HEK293T (cell line): ENCODE results near the gene PCDHGA3.
"Not testable (repeated sequence)": the region's sequence is repeated elsewhere in the genome, so short reads cannot be mapped to it uniquely, and the experiment has no call there.

ENCODE experiments used
- CTCF ChIA-PET: fragments of 350-600 bp; formaldehyde crosslinking; extraction: SDS; loops from one replicate; lab custom pipeline; 2021; ENCODE audit warnings: antibody characterized with exemption, inconsistent platforms; lab: Yijun Ruan, JAX
- POLR2A ChIA-PET: fragments of 350-600 bp; formaldehyde crosslinking; extraction: SDS; loops from one replicate; lab custom pipeline; 2020; ENCODE audit warnings: antibody characterized with exemption, inconsistent platforms; lab: Yijun Ruan, JAX
- DNase-seq: peaks from one replicate; pipeline ENCODE4 v3.0.0; 2012; ENCODE audit warnings: mixed read lengths; ENCODE audit errors: extremely low spot score
- ARNT ChIP-seq: fragments of 450-650 bp; IDR thresholded peaks from 2 replicates; pipeline ENCODE4 v1.6.1; 2017; ENCODE audit warnings: mild to moderate bottlenecking
- BHLHE40 ChIP-seq: fragments of 450-650 bp; IDR thresholded peaks from 2 replicates; pipeline ENCODE4 v1.6.1; 2016; ENCODE audit warnings: mild to moderate bottlenecking, moderate library complexity, borderline replicate concordance
- CTBP1 ChIP-seq: fragments of 450-650 bp; IDR thresholded peaks from 2 replicates; pipeline ENCODE4 v1.6.1; 2016; ENCODE audit warnings: borderline replicate concordance
- ELF4 ChIP-seq: fragments of 450-650 bp; IDR thresholded peaks from 2 replicates; pipeline ENCODE4 v1.6.1; 2017; ENCODE audit warnings: antibody characterized with exemption
- FOXA1 ChIP-seq: fragments of 450-650 bp; IDR thresholded peaks from 2 replicates; pipeline ENCODE4 v1.6.1; 2016; ENCODE audit warnings: mild to moderate bottlenecking
- FOXK2 ChIP-seq: fragments of 450-650 bp; IDR thresholded peaks from 2 replicates; pipeline ENCODE4 v1.6.1; 2016; ENCODE audit warnings: mild to moderate bottlenecking
- FOXM1 ChIP-seq: fragments of 450-650 bp; IDR thresholded peaks from 2 replicates; pipeline ENCODE4 v1.6.1; 2017; ENCODE audit warnings: mild to moderate bottlenecking, borderline replicate concordance
- HDGF ChIP-seq: fragments of 450-650 bp; IDR thresholded peaks from 2 replicates; pipeline ENCODE4 v1.6.1; 2017; ENCODE audit warnings: antibody characterized with exemption, borderline replicate concordance
- L3MBTL2 ChIP-seq: fragments of 450-650 bp; conservative IDR thresholded peaks from 2 replicates; pipeline ENCODE4 v1.6.1; 2016; ENCODE audit warnings: mild to moderate bottlenecking
- LEF1 ChIP-seq: fragments of 450-650 bp; IDR thresholded peaks from 2 replicates; pipeline ENCODE4 v1.6.1; 2017; ENCODE audit warnings: mild to moderate bottlenecking, borderline replicate concordance
- NFRKB ChIP-seq: fragments of 450-650 bp; IDR thresholded peaks from 2 replicates; pipeline ENCODE4 v1.6.1; 2016; ENCODE audit warnings: mild to moderate bottlenecking, moderate library complexity
- SP1 ChIP-seq: fragments of 450-650 bp; IDR thresholded peaks from 2 replicates; pipeline ENCODE4 v1.6.1; 2017
- SUZ12 ChIP-seq: fragments of 450-650 bp; IDR thresholded peaks from 2 replicates; pipeline ENCODE4 v1.6.1; 2016; ENCODE audit warnings: mild to moderate bottlenecking
- TARDBP ChIP-seq: fragments of 450-650 bp; IDR thresholded peaks from 2 replicates; pipeline ENCODE4 v1.6.1; 2016
- ZNF384 ChIP-seq: fragments of 450-650 bp; IDR thresholded peaks from 2 replicates; pipeline ENCODE4 v1.6.1; 2016
- TF ChIP-seq, protein P1 (sequence below): fragments of 450-650 bp; IDR thresholded peaks from 2 replicates; pipeline ENCODE4 v1.6.1; 2016

PCDHGA3 gene

DNA sequence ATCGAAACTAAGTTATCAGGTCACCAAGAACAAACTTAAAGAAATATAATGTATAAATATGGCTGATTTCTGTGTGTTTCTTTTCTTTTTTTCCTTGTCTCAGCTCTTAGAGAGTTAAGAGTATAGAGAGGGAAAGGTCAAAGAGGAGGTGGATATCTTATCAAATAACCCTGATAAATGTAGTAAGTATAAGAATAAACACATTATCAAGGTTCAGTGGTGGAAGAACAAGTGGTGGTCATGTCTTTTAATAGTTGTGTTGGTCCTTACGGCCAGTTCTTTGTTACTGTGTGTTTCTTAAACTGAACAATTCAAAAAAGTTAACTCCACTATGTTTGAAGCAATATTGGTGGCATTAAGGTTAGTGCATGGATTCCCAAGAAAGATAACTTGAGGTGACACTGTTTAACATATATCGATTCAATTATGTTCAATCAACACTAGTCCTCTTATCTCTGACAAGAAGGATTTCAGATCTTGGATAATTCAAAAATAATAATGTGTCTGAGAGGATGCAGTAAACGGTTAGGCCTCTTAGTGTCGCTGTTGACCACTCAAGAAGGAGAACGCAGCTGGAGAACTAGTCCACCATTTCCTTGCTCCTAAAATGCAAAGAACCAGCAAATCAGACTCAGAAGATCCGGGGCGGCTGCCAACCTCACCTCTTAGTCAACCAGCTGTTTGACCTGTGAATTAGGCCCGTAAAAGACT is at the start of gene PCDHGA3:
Gene PCDHGA3 (plus strand): TSS at position 588 of the 711 bp plus-strand sequence. CDS start 205 bp downstream, outside the sequence.
- TF ChIP-seq BHLHE40 (no peak), L3MBTL2 (no peak), ARNT (no peak)
- ChIA-PET POLR2A (interaction anchor here (0.9 to 2.1 kb wide), 2 partner anchors 23 kb away, joined by 3 to 7 read pairs; partner anchors contain the start of gene TAF7), CTCF (interaction anchor here (0.8 to 1.3 kb wide), 2 partner anchors 8 to 12 kb away, joined by 3 read pairs; no protein-coding TSS in a partner anchor)
- no peak for DNase-seq

DNA sequence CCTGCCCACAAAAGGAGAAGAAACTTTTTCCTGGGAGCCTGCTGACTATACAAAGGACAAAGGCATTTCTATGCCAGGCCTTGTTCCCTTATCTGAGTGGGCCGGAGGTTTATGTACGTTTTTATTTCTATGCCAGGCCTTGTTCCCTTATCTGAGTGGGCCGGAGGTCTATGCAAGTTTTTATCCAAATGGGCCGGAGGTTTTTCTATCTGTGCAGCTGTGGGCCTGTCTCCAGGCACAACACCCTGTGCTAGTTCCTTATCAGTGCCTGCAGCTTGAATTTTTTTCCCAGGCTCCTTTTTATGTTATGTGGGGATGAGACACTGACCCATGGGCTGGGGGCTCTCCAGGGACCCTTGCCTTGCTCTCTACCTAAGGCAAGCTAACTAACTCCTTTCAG is 45.3 kb upstream of the PCDHGA3 start:
- ChIA-PET CTCF (no interaction called here), POLR2A (interaction anchor here (1.0 kb wide), 1 partner anchor 22 kb away, joined by 4 read pairs; the partner anchor contains the start of gene TAF7)
- no peak for DNase-seq
- no peak for TF ChIP-seq FOXK2
- no peak for TF ChIP-seq ELF4
- TF ChIP-seq TARDBP, result no peak
- no peak for TF ChIP-seq L3MBTL2
- no peak for TF ChIP-seq ZNF384
- TF ChIP-seq FOXM1, result no peak
- no peak for TF ChIP-seq NFRKB
- TF ChIP-seq HDGF, result no peak

DNA sequence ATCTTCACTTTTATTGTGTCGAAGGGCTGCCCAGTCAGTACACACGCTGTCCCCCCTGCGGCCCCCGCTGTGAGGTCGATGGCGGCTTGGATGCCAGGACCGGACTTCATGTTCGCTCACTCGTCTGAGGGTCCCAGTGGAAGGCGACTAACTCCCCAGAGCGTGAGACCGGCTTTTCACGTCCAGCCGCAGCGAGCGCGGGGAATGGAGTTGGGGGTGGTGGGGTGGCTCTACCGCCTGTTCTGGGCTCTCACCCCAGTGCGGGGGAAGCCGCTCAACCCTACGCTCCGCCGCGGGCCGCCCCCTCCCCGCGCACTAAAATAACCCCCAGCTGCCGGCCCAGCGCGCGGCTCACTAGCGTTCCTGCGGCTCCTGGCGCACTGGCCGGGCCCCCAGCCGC is 39.9 kb upstream of the PCDHGA3 start, which contains the start of gene SLC25A2:
Gene SLC25A2 (minus strand): TSS at position 294 of the 400 bp plus-strand sequence. CDS start 184 bp downstream, at position 110.
- ChIA-PET POLR2A (no interaction called here), CTCF (no interaction called here)
- DNase-seq, result no peak
- TF ChIP-seq SP1 (no peak), TARDBP (no peak), BHLHE40 (no peak), LEF1 (no peak), SUZ12 (no peak), ARNT (no peak), HDGF (no peak), ELF4 (no peak), FOXA1 (no peak), L3MBTL2 (no peak), FOXK2 (no peak), ZNF384 (no peak), NFRKB (no peak), FOXM1 (no peak), CTBP1 (no peak)
- TF ChIP-seq, protein P1, sequence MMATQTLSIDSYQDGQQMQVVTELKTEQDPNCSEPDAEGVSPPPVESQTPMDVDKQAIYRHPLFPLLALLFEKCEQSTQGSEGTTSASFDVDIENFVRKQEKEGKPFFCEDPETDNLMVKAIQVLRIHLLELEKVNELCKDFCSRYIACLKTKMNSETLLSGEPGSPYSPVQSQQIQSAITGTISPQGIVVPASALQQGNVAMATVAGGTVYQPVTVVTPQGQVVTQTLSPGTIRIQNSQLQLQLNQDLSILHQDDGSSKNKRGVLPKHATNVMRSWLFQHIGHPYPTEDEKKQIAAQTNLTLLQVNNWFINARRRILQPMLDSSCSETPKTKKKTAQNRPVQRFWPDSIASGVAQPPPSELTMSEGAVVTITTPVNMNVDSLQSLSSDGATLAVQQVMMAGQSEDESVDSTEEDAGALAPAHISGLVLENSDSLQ, result no peak

DNA sequence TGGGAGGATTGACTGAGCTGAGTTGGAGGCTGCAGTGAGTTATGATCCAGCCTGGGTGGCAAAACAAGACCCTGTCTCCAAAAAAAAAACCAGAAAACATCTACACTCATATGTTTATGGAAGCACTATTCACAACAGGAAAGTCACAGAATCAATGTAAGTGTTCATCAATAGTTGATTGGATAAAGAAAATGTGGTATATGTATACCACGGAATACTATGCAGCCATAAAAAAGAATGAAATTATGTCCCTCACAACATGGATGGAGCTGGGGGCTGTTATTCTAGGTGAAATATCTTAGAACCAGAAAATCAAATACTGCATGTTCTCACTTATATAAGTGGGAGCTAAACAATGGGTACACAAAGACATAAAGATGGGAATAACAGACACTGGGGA is 37.0 kb upstream of the PCDHGA3 start:
- POLR2A ChIA-PET, result no interaction called here
- CTCF ChIA-PET, result no interaction called here
- TF ChIP-seq ZNF384 (no peak), NFRKB (no peak), FOXM1 (no peak), ELF4 (no peak)
- TF ChIP-seq, protein P1, result no peak
- DNase-seq, result no peak

DNA sequence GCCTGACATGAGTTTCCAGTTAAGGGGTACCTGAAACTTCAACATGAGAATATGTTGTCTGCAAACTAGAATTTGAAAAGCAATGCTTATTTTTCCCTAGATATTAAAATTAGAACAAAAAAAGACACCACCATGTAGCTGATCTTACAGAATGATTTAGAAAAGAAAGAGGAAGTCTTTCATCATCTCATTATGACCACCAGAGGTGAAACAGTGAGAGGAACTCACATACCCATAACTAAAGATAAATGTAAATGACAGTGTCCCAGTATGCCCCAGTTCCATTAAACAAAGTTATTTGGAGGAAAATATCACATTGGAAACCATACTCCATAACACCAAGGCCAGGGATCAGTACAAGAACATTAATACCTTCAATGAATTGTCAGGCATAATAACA is 29.9 kb upstream of the PCDHGA3 start:
- CTCF ChIA-PET, result no interaction called here
- TF ChIP-seq ARNT, result no peak
- POLR2A ChIA-PET, result no interaction called here
- no peak for DNase-seq

DNA sequence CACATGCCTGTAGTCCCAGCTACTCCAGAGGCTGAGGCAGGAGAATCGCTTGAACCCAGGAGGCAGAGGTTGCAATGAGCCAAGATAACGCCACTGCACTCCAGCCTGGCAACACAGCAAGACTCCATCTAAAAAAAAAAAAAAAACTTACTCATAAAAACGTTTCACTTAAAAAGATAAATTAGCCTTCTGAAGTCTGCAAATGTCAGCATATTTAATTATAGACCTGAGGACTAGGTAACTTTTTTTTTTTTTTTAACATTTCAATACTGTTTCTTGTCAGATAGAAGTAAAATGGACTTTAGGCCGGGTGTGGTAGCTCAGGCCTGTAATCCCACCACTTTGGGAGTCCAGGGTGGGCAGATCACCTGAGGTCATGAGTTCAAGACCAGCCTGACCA is 26.7 kb upstream of the PCDHGA3 start:
- POLR2A ChIA-PET, DNase-seq, CTCF ChIA-PET: not testable (repeated sequence)

DNA sequence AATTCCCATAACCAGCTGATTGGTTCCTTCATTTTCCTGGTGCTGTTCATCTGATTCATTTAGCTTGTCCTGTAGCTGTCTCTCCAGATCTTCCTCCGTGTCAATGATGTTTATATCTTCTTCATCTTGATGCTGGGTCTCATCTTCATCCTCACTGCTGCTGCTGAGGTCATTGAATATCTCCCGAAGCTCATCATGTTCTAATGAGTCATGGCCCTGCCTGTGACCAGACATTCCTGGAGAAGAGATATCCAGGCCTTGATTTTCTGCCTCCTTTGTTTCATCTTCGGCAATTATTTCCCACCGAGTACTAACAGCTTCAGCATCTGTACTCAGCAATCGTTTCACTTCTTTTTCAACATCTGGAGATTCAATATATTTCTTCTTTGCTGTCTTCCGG is 24.4 kb upstream of the PCDHGA3 start:
- ChIA-PET POLR2A (interaction anchor here (2.9 kb wide), 1 partner anchor 15 kb away, joined by 10 read pairs; no protein-coding TSS in a partner anchor), CTCF (interaction anchor here (1.3 to 1.7 kb wide), 2 partner anchors 85 to 273 kb away, joined by 5 to 6 read pairs; no protein-coding TSS in a partner anchor)
- DNase-seq, result no peak
- TF ChIP-seq, protein P1, result no peak
- TF ChIP-seq CTBP1 (no peak), SUZ12 (no peak), ARNT (no peak), FOXK2 (no peak), ZNF384 (no peak), ELF4 (no peak), HDGF (no peak), NFRKB (no peak)
